Smooth muscle cell (in vitro differentiated cells): ENCODE data around the gene FAHD1. TPM values are rescaled to one million over a fixed set of nuclear protein-coding genes. Genes with fewer than 3 reads are reported as not detected.
A peak's percentile ranks its signal among the peaks of the same experiment; 100 is the strongest.

ENCODE experiments used
- DNase-seq: peaks from one replicate; lab custom pipeline; 2025; ENCODE audit not compliant: unreplicated experiment; lab: John Stamatoyannopoulos, UW
- H2AFZ ChIP-seq: fragments of 200-600 bp; sonication (generic); 2 replicates; pipeline ENCODE4 v1.6.0; 2016; ENCODE audit warnings: antibody characterized with exemption, low read depth, mild to moderate bottlenecking
- H3F3A ChIP-seq: fragments of 200-600 bp; sonication (generic); 2 replicates; pipeline ENCODE4 v1.6.0; 2017; ENCODE audit warnings: antibody characterized with exemption, low read depth
- H3K27ac ChIP-seq: fragments of 200-600 bp; sonication (generic); 2 replicates; pipeline ENCODE4 v1.5.1; 2016; ENCODE audit warnings: low read depth, mild to moderate bottlenecking
- H3K27me3 ChIP-seq: fragments of 200-600 bp; sonication (generic); 2 replicates; pipeline ENCODE4 v1.6.1; 2016; ENCODE audit warnings: low read depth, mild to moderate bottlenecking
- H3K36me3 ChIP-seq: fragments of 200-600 bp; sonication (generic); 2 replicates; pipeline ENCODE4 v1.5.1; 2016; ENCODE audit warnings: low read depth
- H3K4me1 ChIP-seq: fragments of 200-600 bp; sonication (generic); 2 replicates; pipeline ENCODE4 v1.5.1; 2016; ENCODE audit warnings: low read depth
- H3K4me2 ChIP-seq: fragments of 200-600 bp; sonication (generic); 2 replicates; pipeline ENCODE4 v1.6.0; 2016; ENCODE audit warnings: mild to moderate bottlenecking
- H3K4me3 ChIP-seq: fragments of 200-600 bp; sonication (generic); 2 replicates; pipeline ENCODE4 v1.5.1; 2016; ENCODE audit warnings: mild to moderate bottlenecking
- H3K79me2 ChIP-seq: fragments of 200-600 bp; sonication (generic); 2 replicates; pipeline ENCODE4 v1.6.0; 2016; ENCODE audit warnings: low read depth, mild to moderate bottlenecking
- H3K9ac ChIP-seq: fragments of 200-600 bp; sonication (generic); 2 replicates; pipeline ENCODE4 v1.6.0; 2016; ENCODE audit warnings: low read depth
- H3K9me3 ChIP-seq: fragments of 200-600 bp; sonication (generic); replicated peaks from 2 replicates; pipeline ENCODE4 v1.5.1; 2016; ENCODE audit warnings: low read depth
- H4K20me1 ChIP-seq: fragments of 200-600 bp; sonication (generic); 2 replicates; pipeline ENCODE4 v1.6.0; 2016; ENCODE audit warnings: low read depth
- CTCF ChIP-seq: fragments of 200-600 bp; sonication (generic); IDR thresholded peaks from 2 replicates; pipeline ENCODE4 v1.5.1; 2017; ENCODE audit warnings: borderline replicate concordance, mild to moderate bottlenecking, antibody characterized with exemption; ENCODE audit not compliant: insufficient read depth, poor library complexity, severe bottlenecking
- WGBS: methylation state at CpG from one replicate; pipeline ENCODE4 v1.1.7; 2016; ENCODE audit warnings: low lambda C conversion rate; 5-methylcytosine and 5-hydroxymethylcytosine counted together
- polyA plus RNA-seq: library from polyadenylated mRNA; unstranded; fragments of >200 nt; fragmentation: Nextera tagmentation; extraction: Ambion mirVana; gene quantifications from 2 replicates; pipeline ENCODE4 v1.2.1, GENCODE V29; 2016
- total RNA-seq: library from RNA; depleted of rRNA; stranded (reverse); fragments of >200 nt; gene quantifications from 2 replicates; pipeline ENCODE4 v1.2.3, GENCODE V29; 2014

Gene FAHD1
- total and polyA plus RNA-seq, 2 experiments from 2014 or later: 32.4 TPM

- H3K79me2 ChIP-seq: peaks cover 31% of the 10 kb centered on the region
- no peak for DNase-seq
- H3K27ac ChIP-seq: no peak overlapping the region
- no peak for TF ChIP-seq CTCF
- H3K9me3 ChIP-seq: no peaks in the 10 kb centered on the region
- WGBS: 83% methylated on average over 11 of the region's 11 CpGs
- H3K4me2 ChIP-seq: peak overlapping the region; percentile 87
- H3K4me1 ChIP-seq: peaks cover 18% of the 10 kb centered on the region
- no peaks in the 10 kb centered on the region for H3K27me3 ChIP-seq
- peak overlapping the region; percentile 83 for H3K4me3 ChIP-seq
- no peaks in the 10 kb centered on the region for H4K20me1 ChIP-seq
- no peaks in the 10 kb centered on the region for H3K36me3 ChIP-seq
- no peaks in the 10 kb centered on the region for H3F3A ChIP-seq
- no peak overlapping the region for H3K9ac ChIP-seq
- H2AFZ ChIP-seq: no peak overlapping the region
Observed at GRCh38 chr16:1828645-1829410, 1.8 kb downstream of the FAHD1 start.

- 88% methylated on average over 3 of the region's 3 CpGs for WGBS
- no peaks in the 10 kb centered on the region for H3F3A ChIP-seq
- peaks cover 25% of the 10 kb centered on the region for H3K79me2 ChIP-seq
- no peak for TF ChIP-seq CTCF
- no peak overlapping the region for H3K27ac ChIP-seq
- H3K9me3 ChIP-seq: no peaks in the 10 kb centered on the region
- no peak overlapping the region for H3K4me2 ChIP-seq
- DNase-seq: no peak
- peaks cover 18% of the 10 kb centered on the region for H3K4me1 ChIP-seq
- no peaks in the 10 kb centered on the region for H4K20me1 ChIP-seq
- no peak overlapping the region for H3K9ac ChIP-seq
- H2AFZ ChIP-seq: no peak overlapping the region
- no peaks in the 10 kb centered on the region for H3K36me3 ChIP-seq
- H3K27me3 ChIP-seq: no peaks in the 10 kb centered on the region
- peak overlapping the region; percentile 83 for H3K4me3 ChIP-seq
Observed at GRCh38 chr16:1830213-1830612, 3.2 kb downstream of the FAHD1 start.

GRCh38 chr16:1831186-1832075 is 4.4 kb downstream of the FAHD1 start:
- Histone ChIP-seq H3K27ac (no peak overlapping the region), H3K4me1 (peaks cover 18% of the 10 kb centered on the region)
- no peak for TF ChIP-seq CTCF

More at GRCh38 chr16:1831186-1832075, 4.4 kb downstream of the FAHD1 start:
- Histone ChIP-seq H3K4me3 (no peak overlapping the region), H3K27me3 (no peaks in the 10 kb centered on the region), H2AFZ (no peak overlapping the region), H3F3A (no peaks in the 10 kb centered on the region), H3K79me2 (peaks cover 22% of the 10 kb centered on the region), H3K36me3 (no peaks in the 10 kb centered on the region), H3K4me2 (no peak overlapping the region), H3K9me3 (no peaks in the 10 kb centered on the region), H3K9ac (no peak overlapping the region), H4K20me1 (no peaks in the 10 kb centered on the region)
- 88% methylated on average over 19 of the region's 19 CpGs for WGBS
- no peak for DNase-seq
